Fibroblast of lung (primary cell): ENCODE measurements around the gene XCL2. TPM values are rescaled to one million over a fixed set of nuclear protein-coding genes. Genes with fewer than 3 reads are reported as not detected.

Experiments used
- DNase-seq, 2 donors: peaks; one replicate each; pipeline versions ENCODE4 v3.0.0 to v3.0.0-alpha.2; 2010; ENCODE audit warnings: low read depth in 2 of 2
- H2AFZ ChIP-seq: 2 replicates; pipeline ENCODE4 v1.5.1; 2012; ENCODE audit warnings: low read length, control low read depth, inconsistent platforms
- H3K27ac ChIP-seq: 2 replicates; pipeline ENCODE4 v1.5.1; 2011; ENCODE audit warnings: low read length, control low read depth; ENCODE audit not compliant: insufficient read depth
- H3K27me3 ChIP-seq: 2 replicates; pipeline ENCODE4 v1.5.1; 2011; ENCODE audit warnings: mild to moderate bottlenecking, low read length; ENCODE audit not compliant: control insufficient read depth, insufficient read depth
- H3K36me3 ChIP-seq: 2 replicates; pipeline ENCODE4 v1.5.1; 2011; ENCODE audit warnings: low read length; ENCODE audit not compliant: control insufficient read depth, insufficient read depth
- H3K4me1 ChIP-seq: 2 replicates; pipeline ENCODE4 v1.5.1; 2011; ENCODE audit warnings: low read length; ENCODE audit not compliant: control insufficient read depth, insufficient read depth; ENCODE audit errors: extremely low read depth
- H3K4me2 ChIP-seq: 2 replicates; pipeline ENCODE4 v1.5.1; 2011; ENCODE audit warnings: low read length, control low read depth; ENCODE audit not compliant: insufficient read depth; ENCODE audit errors: extremely low read depth
- H3K4me3 ChIP-seq, 4 experiments: fragments of 200-600 bp in 1 of 4; sonication (generic) in 1 of 4; replicated peaks in 1 of 4; 2 replicates each; pipeline ENCODE4 v1.5.1; 2011 to 2016; ENCODE audit warnings: low read length in 4 of 4, low read depth in 3 of 4, mild to moderate bottlenecking in 3 of 4, control low read depth in 2 of 4, inconsistent platforms in 1 of 4, mixed read lengths in 1 of 4; ENCODE audit not compliant: insufficient read depth in 1 of 4; ENCODE audit errors: control extremely low read depth in 1 of 4
- H3K79me2 ChIP-seq: 2 replicates; pipeline ENCODE4 v1.5.1; 2012; ENCODE audit warnings: mild to moderate bottlenecking, low read length, inconsistent platforms; ENCODE audit not compliant: control insufficient read depth, insufficient read depth
- H3K9ac ChIP-seq: 2 replicates; pipeline ENCODE4 v1.5.1; 2011; ENCODE audit warnings: mild to moderate bottlenecking, low read length, control low read depth; ENCODE audit not compliant: insufficient read depth
- H3K9me3 ChIP-seq: 2 replicates; pipeline ENCODE4 v1.5.1; 2012; ENCODE audit warnings: low read depth, low read length; ENCODE audit not compliant: control insufficient read depth, insufficient read depth
- H4K20me1 ChIP-seq: 2 replicates; pipeline ENCODE4 v1.5.1; 2011; ENCODE audit warnings: low read length; ENCODE audit not compliant: control insufficient read depth, insufficient read depth; ENCODE audit errors: extremely low read depth
- EZH2 ChIP-seq: IDR thresholded peaks from 2 replicates; pipeline ENCODE4 v1.5.1; 2012; ENCODE audit warnings: low read length, control low read depth, mild to moderate bottlenecking; ENCODE audit errors: missing control alignments
- polyA plus RNA-seq, 2 donors: library from polyadenylated mRNA; depleted of rRNA in 1 of 2; stranded (reverse) in 1 of 2; unstranded in 1 of 2; fragments of >200 nt; gene quantifications; 2 replicates each; pipeline ENCODE4 v1.2.1, GENCODE V29; 2011 to 2012; ENCODE audit warnings: missing spikeins in 1 of 2
- total RNA-seq: library from RNA; depleted of rRNA; stranded (reverse); fragments of >200 nt; gene quantifications from 2 replicates; pipeline ENCODE4 v1.2.1, GENCODE V29; 2014
- TF ChIP-seq, protein P1 (sequence below), 2 donors: IDR thresholded peaks in 1 of 2; conservative IDR thresholded peaks in 1 of 2; 1 replicate in 1 of 2; 2 replicates in 1 of 2; pipeline ENCODE4 v1.5.1; 2011 to 2012; ENCODE audit warnings: low read length in 2 of 2, control low read depth in 1 of 2, inconsistent platforms in 1 of 2, low read depth in 1 of 2, mild to moderate bottlenecking in 1 of 2

Gene XCL2
- total and polyA plus RNA-seq, 2 donors (not counting 1 experiment from before 2014, with no cell fraction given): not detected

GRCh38 chr1:168567568-168567967 lies 23.8 kb upstream of the XCL2 start:
- Histone ChIP-seq H3K4me2 (no peak overlapping the region), H3K27ac (no peak overlapping the region), H3K4me1 (no peaks in the 10 kb centered on the region), H3K9me3 (no peaks in the 10 kb centered on the region), H3K27me3 (no peaks in the 10 kb centered on the region), H3K9ac (no peak overlapping the region), H2AFZ (no peak overlapping the region), H3K36me3 (no peaks in the 10 kb centered on the region), H3K79me2 (no peaks in the 10 kb centered on the region), H4K20me1 (no peaks in the 10 kb centered on the region), H3K4me3 (no peak overlapping the region)
- TF ChIP-seq, protein P1, sequence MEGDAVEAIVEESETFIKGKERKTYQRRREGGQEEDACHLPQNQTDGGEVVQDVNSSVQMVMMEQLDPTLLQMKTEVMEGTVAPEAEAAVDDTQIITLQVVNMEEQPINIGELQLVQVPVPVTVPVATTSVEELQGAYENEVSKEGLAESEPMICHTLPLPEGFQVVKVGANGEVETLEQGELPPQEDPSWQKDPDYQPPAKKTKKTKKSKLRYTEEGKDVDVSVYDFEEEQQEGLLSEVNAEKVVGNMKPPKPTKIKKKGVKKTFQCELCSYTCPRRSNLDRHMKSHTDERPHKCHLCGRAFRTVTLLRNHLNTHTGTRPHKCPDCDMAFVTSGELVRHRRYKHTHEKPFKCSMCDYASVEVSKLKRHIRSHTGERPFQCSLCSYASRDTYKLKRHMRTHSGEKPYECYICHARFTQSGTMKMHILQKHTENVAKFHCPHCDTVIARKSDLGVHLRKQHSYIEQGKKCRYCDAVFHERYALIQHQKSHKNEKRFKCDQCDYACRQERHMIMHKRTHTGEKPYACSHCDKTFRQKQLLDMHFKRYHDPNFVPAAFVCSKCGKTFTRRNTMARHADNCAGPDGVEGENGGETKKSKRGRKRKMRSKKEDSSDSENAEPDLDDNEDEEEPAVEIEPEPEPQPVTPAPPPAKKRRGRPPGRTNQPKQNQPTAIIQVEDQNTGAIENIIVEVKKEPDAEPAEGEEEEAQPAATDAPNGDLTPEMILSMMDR (conservative IDR thresholded peaks at IDR 0.05 in 1 of 2, IDR thresholded peaks at IDR 0.05 in 1 of 2; ENCODE audit: low read depth in 1 of 2, low read length in 2 of 2): no peak
- no peak for TF ChIP-seq EZH2
- no peak for DNase-seq

GRCh38 chr1:168567007-168567406 lies 23.2 kb upstream of the XCL2 start:
- no peak for TF ChIP-seq EZH2
- TF ChIP-seq, protein P1 (conservative IDR thresholded peaks at IDR 0.05 in 1 of 2, IDR thresholded peaks at IDR 0.05 in 1 of 2; ENCODE audit: low read depth in 1 of 2, low read length in 2 of 2): no peak
- H3K4me1 ChIP-seq: no peaks in the 10 kb centered on the region
- no peak overlapping the region for H3K27ac ChIP-seq
- no peaks in the 10 kb centered on the region for H3K9me3 ChIP-seq
- H2AFZ ChIP-seq: no peak overlapping the region
- H4K20me1 ChIP-seq: no peaks in the 10 kb centered on the region
- H3K4me3 ChIP-seq: no peak overlapping the region
- no peaks in the 10 kb centered on the region for H3K36me3 ChIP-seq
- no peak overlapping the region for H3K4me2 ChIP-seq
- no peak overlapping the region for H3K9ac ChIP-seq
- H3K27me3 ChIP-seq: no peaks in the 10 kb centered on the region
- no peaks in the 10 kb centered on the region for H3K79me2 ChIP-seq
- no peak for DNase-seq

GRCh38 chr1:168565825-168566224 lies 22.0 kb upstream of the XCL2 start:
- H2AFZ ChIP-seq: no peak overlapping the region
- no peaks in the 10 kb centered on the region for H3K79me2 ChIP-seq
- no peak overlapping the region for H3K4me3 ChIP-seq
- H4K20me1 ChIP-seq: no peaks in the 10 kb centered on the region
- no peak for DNase-seq
- H3K4me2 ChIP-seq: no peak overlapping the region
- no peaks in the 10 kb centered on the region for H3K4me1 ChIP-seq
- H3K27ac ChIP-seq: no peak overlapping the region
- H3K36me3 ChIP-seq: no peaks in the 10 kb centered on the region
- TF ChIP-seq EZH2: no peak
- TF ChIP-seq, protein P1 (conservative IDR thresholded peaks at IDR 0.05 in 1 of 2, IDR thresholded peaks at IDR 0.05 in 1 of 2; ENCODE audit: low read depth in 1 of 2, low read length in 2 of 2): no peak
- no peaks in the 10 kb centered on the region for H3K27me3 ChIP-seq
- H3K9ac ChIP-seq: no peak overlapping the region
- no peaks in the 10 kb centered on the region for H3K9me3 ChIP-seq
